Measurements from ENCODE around the gene GALNTL6.

Gene GALNTL6

DNA sequence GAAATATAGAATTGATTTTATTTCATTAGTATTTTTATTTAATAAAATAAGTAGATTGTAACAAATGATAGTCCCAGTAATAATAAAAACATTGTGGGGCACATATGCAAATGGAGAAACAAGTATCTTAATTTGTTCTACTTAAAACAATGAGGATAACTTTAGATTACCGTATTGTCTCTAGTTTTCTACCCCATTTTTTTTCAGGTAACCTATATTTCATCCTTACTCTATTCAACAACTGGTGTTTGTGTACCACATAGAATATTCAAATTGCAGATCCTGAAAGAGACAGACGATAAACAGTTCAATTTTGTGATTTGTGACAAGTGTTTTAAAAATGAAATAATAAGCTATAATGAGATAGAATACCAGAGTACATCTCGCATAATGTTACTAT, 671.8 kb downstream of the GALNTL6 start:
- no peak overlapping the region for H3K4me3 ChIP-seq (ENCODE audit: low read depth, low read length)

DNA sequence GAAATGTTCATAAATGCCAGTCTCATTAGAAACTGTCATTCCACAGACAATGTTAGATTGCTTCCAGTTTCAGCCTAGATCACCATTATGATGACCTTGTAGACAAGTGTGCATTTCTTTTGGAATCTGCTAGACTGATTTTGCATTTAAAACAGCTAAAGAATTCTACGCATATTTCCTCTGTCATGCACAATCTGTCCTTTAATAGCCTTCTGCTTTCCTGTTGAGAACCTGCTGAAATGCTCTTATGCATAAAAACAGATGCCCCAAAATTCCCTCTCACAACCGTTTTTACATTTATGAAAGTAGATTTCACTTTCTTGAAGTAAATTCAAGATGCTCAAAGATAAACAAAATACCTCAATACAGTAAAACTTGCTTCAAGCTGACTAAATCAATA, 673.3 kb downstream of the GALNTL6 start:
- H3K4me3 ChIP-seq (ENCODE audit: low read depth, low read length) = no peak overlapping the region
- DNase-seq (ENCODE audit: low read depth) = no peak

More for the DNA sequence above, 671.8 kb downstream of the GALNTL6 start:
- DNase-seq (ENCODE audit: low read depth) = no peak

DNA sequence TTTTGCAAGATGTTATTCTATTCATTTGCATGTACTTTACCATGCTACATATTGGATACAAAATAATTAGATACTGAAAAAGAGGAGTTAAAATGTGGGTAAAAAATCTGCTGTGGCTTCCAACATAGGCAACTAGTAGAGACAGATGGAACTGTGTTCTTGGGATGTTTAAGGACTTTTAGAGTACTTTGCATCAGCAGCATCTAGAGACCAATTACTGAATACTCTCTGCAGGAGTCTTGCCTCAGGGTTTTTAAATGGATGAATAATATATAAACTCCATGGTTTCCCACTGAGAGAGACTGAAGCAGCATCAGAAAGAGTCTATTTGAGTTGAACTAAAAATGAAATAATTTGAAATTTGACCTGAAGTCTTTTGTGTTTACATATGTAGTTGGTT, 676.7 kb downstream of the GALNTL6 start:
- H3K4me3 ChIP-seq (ENCODE audit: low read depth, low read length) = no peak overlapping the region

DNA sequence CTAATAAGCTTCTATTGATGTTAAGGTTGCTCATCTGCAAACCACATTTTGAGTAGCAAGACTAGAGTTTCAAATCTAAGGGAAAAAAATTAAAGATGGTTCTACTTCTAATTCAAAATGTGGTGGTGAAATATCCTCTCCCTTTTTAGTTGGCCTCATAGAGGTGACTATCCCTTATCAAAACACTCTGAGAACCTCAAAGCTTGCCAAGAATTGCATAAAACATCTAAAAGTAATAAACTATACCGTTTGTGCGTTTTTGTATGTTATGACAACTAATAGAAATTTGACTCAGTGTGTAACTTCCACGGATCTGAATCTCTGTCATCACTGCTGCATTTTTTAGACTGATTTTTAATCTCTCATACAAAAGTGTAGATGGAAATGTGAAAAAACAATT, 682.6 kb downstream of the GALNTL6 start:
- no peak for DNase-seq (ENCODE audit: low read depth)
- H3K4me3 ChIP-seq (ENCODE audit: low read depth, low read length) = no peak overlapping the region

More for the DNA sequence above, 676.7 kb downstream of the GALNTL6 start:
- no peak for DNase-seq (ENCODE audit: low read depth)

DNA sequence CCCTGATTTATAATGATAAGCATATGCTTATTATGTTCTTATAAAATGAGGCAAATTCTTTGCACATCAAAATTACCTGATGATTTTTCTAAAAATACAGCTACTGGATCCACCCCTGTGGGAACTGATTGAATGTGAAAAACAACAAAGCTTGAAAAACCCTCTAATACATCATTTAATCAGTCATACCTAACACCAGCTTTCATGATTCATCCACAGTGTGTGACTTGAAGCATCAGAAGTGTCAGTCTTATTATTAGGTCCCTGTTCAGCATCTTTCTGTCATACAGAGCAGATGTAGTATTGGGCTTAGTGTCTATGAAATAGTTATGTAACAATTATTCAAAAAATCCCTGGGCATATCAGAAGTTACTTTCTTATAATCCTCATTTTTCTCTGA, 684.1 kb downstream of the GALNTL6 start:
- no peak overlapping the region for H3K4me3 ChIP-seq (ENCODE audit: low read depth, low read length)
- no peak for DNase-seq (ENCODE audit: low read depth)

DNA sequence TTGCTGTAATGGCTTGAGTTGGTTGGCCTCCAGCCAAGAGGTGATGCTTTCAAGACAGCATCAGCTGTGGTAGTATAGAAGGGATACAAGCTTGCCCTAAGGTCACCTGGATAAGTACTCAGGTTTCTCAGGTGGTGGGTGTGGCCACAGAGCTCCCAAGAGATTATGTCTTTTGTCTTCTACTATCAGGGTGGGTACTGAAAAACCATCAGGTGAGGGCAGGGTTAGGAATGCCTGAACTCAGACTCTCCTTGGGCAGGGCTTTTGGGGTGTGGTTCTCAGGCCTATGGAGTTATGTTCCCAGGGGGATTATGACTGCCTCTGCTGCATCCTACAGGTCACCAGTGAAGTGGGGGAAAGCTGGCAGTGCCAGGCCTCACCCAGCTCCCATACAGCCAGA, 700.8 kb downstream of the GALNTL6 start:
- H3K4me3 ChIP-seq (ENCODE audit: low read depth, low read length) = no peak overlapping the region
- DNase-seq (ENCODE audit: low read depth) = no peak

DNA sequence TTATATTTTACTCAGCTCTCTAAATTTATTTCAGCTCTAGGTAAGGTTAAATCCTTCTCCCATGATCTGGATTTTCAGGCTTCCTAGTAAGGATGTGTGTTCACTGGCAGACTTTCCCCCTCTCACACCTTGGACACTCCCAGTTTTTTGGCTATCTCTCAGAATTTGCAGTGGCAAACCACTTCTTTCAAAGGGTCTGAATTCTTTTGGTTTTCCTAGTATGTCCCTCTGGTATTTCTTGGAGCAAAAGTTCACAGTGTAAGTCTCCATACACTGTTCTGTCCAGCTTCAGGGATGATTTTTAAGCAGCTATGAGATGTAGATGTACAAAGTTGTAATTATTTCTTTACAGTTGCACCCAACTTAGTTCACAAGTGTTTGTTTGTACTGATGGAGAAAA, 701.6 kb downstream of the GALNTL6 start:
- H3K4me3 ChIP-seq (ENCODE audit: low read depth, low read length) = no peak overlapping the region
- no peak for DNase-seq (ENCODE audit: low read depth)

DNA sequence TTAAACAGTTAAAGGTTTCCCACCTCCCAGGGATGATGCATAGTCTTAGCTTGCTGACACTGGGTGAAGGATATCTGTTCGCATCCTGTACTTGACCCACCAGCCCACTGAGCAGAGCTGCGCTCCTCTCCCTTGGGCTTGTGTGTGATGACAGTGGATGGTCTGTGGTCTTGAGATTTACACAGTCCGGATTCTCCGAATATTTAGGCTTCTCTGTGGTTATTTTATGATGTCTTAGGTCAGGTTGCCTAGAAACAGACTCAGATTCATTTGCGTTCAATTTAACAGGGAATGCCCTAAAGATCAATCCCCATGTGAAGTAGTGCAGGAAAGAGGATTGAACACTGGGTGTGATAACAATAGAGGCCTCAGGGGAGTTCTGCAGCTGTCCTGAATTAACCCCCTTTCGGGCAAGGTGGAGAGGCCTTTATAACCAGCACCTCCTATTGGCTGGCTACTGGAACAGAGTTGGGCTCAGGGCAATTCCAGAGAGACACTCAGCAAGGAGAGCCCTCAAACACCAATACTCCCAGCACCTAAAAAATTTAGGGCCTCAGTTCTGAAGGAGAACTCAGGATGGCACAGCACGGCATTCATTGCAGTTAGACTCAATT, 702.2 kb downstream of the GALNTL6 start:
- no peak for DNase-seq (ENCODE audit: low read depth)
- no peak overlapping the region for H3K4me3 ChIP-seq (ENCODE audit: low read depth, low read length)

DNA sequence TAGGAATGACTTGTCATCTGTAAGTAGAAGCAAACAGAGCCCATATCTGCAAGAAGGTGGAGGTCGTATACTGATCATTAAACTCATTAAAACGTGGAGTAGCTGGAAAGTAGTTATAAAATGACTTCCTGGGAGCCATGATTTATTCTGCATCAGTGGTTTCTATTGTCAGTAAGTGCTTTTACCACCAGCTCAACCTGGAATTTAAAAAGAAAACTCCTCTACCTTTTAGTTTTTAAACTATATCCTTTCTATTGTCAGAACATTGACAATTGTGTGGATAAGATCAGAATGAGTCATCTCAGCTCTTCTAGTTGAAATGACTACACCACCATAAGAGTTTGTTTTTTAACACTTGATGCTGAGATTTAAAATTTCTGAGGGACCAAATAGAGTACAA, 704.2 kb downstream of the GALNTL6 start:
- no peak overlapping the region for H3K4me3 ChIP-seq (ENCODE audit: low read depth, low read length)
- no peak for DNase-seq (ENCODE audit: low read depth)

DNA sequence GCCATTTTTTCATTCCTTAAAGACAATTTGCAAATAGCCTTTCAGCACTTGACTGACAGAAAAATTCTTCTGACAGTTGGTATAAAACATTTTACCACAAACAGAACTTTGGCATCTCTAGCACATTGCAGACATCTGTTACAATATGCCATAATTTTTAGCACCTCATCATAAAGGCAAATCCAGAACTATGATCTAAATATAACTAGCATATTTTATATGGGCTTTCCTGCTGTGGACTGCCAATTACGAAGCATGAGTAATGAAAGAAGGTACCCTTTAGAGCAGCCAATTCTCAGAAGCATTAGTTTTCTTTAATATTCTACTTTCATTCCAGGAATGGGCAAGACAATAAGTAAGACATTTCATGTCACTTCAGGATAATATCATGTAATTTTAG, 708.0 kb downstream of the GALNTL6 start:
- H3K4me3 ChIP-seq (ENCODE audit: low read depth, low read length) = no peak overlapping the region

DNA sequence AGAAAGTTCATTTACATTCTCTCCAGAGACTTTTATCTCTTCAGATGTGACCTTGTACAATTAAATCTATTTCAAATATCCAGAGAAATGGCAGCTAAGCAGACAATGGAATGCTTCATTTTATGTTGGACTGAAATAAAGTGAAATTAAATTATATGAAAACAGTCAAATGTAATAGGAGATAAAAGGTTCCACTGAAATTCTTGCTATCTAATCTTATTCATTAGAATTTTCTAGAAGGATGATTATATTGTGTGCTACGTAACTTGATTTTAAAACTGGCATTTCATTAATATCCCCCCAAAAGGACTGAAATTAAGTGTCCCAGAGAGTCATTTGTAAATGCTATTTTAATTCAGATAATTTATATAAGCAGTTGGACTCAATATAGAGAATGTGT, 708.5 kb downstream of the GALNTL6 start:
- H3K4me3 ChIP-seq (ENCODE audit: low read depth, low read length) = no peak overlapping the region
- DNase-seq (ENCODE audit: low read depth) = no peak

More for the DNA sequence above, 708.0 kb downstream of the GALNTL6 start:
- DNase-seq (ENCODE audit: low read depth) = no peak

DNA sequence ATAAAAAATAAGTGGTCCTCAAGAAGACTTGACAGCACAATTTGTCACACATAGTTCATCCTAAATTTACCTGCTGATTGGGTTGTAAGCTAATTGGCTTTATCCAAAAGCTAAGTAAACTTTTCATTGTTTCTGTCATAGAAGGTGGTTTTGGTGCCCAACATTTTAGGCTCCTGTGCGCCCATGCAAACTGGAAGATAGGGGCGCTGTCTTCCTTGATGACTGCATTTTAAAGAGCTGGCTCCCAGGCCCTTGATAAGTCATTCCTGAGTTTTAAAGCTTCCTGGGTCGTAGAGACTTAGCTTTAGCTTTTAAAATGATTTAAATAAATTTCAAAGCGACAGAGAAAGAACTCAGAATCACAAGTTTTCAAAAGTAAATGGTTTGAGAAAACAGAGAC, 730.0 kb downstream of the GALNTL6 start:
- no peak overlapping the region for H3K4me3 ChIP-seq (ENCODE audit: low read depth, low read length)
- no peak for DNase-seq (ENCODE audit: low read depth)

DNA sequence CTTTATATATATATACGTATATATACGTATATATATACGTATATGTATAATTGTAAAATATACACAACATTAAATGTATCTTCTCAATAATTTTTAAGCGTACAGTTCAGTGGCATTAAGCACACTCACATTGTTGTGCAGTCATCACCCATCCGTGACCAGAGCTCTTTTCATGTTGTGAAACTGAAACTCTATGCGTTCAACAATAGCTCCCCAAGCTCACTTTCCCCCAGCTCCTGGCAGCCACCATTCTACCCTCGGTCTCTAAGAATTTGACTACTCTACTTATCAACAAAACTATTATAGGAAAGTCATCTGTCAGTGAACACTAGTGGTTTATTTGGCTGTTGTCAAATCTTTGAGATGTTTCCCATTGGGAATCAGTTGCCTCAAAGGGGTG, 733.6 kb downstream of the GALNTL6 start:
- H3K4me3 ChIP-seq (ENCODE audit: low read depth, low read length) = no peak overlapping the region
- DNase-seq (ENCODE audit: low read depth) = no peak

DNA sequence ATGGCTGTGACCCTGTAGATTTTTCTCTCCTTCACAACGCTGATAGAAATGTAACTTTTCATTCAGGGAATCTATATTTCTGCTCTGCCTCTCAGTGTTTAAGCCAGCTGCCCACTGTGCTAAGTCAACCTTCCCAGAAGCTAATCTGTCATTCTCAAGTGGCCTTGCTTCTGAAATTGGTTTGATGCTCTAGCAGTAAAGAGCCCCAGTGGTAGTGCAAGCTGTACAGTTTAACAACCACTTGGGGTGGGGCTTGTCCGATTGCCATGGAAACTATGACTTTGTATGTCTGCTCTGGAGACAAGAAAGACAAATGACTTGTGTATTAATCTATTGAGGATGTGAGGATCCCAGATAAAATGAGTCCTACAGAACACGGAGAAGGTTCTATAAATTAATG, 734.5 kb downstream of the GALNTL6 start:
- no peak for DNase-seq (ENCODE audit: low read depth)
- no peak overlapping the region for H3K4me3 ChIP-seq (ENCODE audit: low read depth, low read length)

DNA sequence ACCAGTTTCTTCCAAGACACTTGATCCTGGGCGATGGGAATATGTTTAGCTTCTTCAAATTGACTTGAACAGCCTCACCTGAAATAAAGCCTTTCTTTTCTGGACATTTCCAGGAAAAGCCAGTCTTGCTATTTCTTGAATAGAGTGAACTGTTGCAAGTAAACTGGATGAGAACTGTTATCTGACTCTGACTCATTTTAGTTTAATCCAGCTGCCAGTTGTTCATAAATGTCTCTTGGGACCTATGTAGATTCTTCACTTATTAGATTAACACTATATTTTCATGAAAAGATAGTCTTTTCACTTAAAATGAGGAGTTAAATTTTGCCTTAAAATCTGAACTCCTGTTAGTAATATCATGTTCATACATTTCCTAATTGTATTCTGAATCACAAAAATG, 740.0 kb downstream of the GALNTL6 start:
- DNase-seq (ENCODE audit: low read depth) = no peak
- H3K4me3 ChIP-seq (ENCODE audit: low read depth, low read length) = no peak overlapping the region

DNA sequence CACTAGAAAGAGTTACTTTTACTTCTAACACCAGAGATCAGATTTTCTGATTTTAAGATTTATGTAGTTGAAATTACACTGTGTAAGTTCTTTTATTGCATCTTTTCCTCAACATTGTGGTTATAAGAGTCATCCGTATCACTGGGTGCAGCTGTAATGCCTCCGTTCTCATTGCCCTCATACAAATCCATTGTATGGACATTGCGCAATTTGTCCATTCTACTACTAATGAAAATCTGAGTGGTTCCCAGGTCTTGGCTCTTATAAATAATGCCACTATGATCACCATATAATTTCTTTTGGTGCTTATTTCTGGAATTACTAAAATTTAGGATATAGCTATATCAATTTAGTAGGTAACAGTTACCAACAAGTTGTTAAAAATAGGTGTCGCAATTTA, 741.4 kb downstream of the GALNTL6 start:
- no peak for DNase-seq (ENCODE audit: low read depth)
- H3K4me3 ChIP-seq (ENCODE audit: low read depth, low read length) = no peak overlapping the region

DNA sequence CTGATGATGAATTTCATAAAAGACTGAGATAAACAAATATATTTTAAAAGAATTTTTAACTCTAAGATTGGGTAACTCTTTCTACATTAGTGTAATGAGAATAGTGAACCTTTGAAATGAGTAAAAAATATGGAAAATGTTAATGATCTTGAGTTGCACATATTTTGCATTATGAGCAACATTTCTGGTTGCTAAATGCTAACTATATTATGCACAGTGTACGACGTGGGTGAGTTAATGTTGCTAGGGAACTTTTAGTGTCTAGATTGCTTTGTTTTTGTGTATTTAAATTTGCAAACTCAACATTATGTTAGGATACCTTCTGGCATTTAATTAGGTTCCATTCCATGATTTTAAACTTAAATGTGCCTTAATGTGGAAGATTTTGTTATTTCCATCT, 742.5 kb downstream of the GALNTL6 start:
- no peak overlapping the region for H3K4me3 ChIP-seq (ENCODE audit: low read depth, low read length)
- DNase-seq (ENCODE audit: low read depth) = no peak

DNA sequence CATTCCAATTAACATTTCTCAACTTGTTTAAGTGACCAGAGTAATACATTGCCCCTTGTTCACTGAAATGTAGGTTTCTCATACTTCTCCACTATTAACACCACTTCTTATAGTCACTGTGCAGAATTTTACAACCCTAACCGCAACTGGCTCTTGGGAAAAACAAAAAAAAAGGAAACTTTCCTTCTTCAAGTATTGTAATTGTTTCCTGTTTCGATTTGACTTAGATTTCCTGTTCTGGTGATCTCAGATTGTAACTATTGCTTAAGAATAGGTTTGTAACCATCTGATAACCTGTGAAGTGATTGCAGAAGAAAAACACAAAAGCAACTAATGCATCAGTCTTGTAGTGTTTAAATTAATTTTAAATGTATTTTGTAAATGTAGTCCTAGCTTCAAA, 760.7 kb downstream of the GALNTL6 start:
- no peak for DNase-seq (ENCODE audit: low read depth)
- no peak overlapping the region for H3K4me3 ChIP-seq (ENCODE audit: low read depth, low read length)

DNA sequence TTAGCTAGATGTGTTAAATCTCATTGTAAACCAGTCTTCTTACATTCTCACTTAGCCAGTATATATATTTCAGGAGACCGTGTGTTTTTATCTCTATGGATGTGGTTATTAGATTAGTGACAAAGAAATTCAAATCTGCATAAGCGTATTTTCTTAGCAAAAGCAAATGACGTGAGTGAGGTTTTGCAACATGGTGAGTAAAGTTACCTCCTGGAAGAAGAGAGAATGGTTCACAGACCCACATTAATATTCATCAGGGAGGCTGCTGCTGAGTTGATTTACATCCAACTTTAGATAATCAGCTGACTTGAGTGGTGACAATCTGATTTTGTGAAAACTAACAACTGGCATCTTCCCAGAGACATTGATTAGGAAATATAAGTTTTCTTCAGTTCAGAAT, 765.5 kb downstream of the GALNTL6 start:
- no peak for DNase-seq (ENCODE audit: low read depth)
- H3K4me3 ChIP-seq (ENCODE audit: low read depth, low read length) = no peak overlapping the region

DNA sequence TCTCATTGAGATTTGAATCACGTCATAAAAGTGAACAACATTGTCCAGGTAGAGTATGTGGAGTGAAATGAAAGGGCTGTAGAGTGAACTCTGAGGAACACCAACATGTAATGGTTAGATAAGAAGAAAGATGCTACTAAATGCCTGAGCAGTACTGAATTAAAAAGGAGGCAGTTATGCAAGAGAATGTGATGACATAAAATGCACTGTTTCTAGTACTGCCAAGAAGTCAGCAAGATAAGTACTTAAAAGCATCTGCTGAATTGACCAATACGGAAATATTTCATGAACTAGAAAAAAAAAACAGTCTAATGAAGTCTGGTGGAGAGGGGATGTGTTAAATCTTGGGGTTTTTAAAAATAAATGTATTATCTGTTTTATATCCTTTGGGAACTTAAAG, 771.6 kb downstream of the GALNTL6 start:
- no peak overlapping the region for H3K4me3 ChIP-seq (ENCODE audit: low read depth, low read length)
- no peak for DNase-seq (ENCODE audit: low read depth)

DNA sequence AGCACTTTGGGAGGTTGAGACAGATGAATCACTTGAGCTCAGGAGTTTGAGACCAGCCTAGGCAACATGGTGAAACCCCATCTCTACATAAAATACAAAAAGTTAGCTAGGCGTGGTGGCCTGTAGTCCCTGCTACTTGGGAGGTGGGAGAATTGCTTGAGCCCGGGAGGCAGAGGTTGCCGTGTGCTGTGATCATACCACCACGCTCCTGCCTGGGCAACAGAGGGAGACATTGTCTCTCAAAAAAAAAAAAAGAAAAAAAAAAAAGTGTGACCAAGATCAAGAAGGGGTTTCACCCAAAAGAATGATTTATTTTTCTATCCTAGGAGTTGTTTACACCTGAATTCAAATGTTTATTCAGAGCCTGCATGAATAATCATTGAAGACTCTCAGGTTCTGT, 783.0 kb downstream of the GALNTL6 start:
- no peak for DNase-seq (ENCODE audit: low read depth)
- H3K4me3 ChIP-seq (ENCODE audit: low read depth, low read length) = no peak overlapping the region

DNA sequence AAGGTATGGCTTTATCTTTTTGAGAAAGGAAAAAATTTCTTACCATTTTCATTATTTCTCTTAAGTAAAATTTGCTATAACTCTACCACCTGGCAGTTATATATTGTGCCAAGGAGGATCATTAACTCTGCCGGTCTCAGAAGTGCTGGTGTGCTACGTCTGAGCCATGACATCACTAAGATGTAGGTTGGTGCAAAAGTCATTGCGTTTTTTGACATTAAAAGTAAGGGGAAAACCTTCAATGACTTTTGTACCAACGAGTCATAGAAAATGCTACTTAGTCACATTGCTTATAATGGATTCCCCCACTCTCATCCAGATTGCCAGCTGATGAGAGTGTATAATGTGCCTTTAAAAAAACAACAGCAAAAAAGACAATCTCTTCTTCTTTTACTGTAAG, 786.4 kb downstream of the GALNTL6 start:
- DNase-seq (ENCODE audit: low read depth) = no peak
- no peak overlapping the region for H3K4me3 ChIP-seq (ENCODE audit: low read depth, low read length)

Measured in skeletal muscle cell (primary cell).